ENCODE measurements around the gene MBD3.
"Not testable (repeated sequence)": the region's sequence is repeated elsewhere in the genome, so short reads cannot be mapped to it uniquely, and the experiment has no call there.

MBD3 gene

DNA sequence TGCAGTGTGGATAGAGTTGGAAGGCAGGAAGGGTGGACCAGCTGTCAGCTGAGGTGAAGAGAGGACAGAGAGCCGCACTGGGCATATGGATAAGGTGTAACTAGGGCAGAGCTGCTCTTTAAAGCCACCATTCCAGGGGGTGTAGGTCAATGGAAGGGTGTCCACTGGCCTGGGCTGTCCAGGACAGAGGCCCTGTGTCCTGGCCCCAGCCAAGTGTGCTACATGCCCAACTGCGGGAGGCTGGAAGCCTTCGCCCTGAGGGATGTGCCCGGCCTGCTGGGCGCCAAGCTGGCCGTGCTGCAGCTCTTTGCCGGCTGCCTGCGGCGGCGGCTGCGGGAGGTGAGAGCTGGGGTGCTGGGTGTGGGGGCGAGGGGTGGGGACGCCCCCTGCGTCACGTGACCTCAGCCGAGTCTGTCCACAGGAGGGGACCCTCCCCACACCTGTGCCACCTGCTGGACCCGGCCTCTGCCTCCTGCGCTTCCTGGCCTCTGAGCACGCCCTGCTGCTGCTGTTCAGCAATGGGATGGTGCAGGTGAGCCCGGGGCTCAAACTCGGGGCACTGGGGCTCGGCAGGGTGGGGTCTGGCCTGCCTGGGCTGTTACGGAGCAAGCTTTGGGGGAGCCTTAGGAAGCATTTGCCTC, 59.0 kb downstream of the MBD3 start:
- peak in 2 of 3 experiments; percentile 43 to 48 for DNase-seq

- DNase-seq: no peak
These were observed 60.7 kb downstream of the MBD3 start for GRCh38 chr19:1532003-1532402.

DNA sequence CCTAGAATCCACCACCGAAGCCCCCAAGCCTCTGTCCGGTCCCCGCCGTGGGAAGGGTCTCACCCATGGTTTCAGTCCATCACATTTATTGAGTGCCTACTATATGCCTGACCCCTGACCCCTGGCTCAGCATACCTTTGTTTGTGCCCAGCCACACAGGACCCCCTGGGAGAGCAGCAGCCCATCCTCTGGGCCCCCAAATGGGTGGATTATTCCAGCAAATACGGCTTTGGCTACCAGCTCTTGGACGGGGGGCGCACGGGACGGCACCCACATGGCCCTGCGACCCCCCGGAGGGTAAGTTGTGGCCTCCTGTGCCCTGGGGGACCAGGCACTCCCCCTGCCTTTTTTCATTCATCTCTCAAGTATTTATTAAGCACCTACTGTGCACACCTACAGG, 61.1 kb downstream of the MBD3 start:
- DNase-seq: no peak

GRCh38 chr19:1530856-1531255, 61.8 kb downstream of the MBD3 start:
- not testable (repeated sequence) for DNase-seq

DNA sequence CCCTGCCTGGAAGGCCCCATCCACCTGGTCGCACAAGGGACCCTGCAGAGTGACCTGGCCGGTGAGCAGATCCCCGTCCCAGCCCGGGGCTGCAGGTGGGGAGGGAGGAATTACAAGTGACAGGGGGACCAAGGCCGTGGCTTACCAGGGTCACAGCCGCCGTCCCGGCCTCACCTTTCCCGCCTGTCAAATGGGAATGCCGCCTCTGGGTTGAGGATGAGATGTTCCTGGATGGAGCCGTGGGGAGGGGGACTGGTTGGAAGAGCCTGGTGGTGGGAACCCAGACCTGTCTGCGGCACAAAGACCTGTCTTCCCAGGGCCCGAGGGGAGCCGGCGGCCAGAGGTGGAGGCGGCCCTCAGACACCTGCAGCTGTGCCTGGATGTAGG, 63.2 kb downstream of the MBD3 start:
- DNase-seq: no peak

- no peak for DNase-seq
These were observed 63.9 kb downstream of the MBD3 start for GRCh38 chr19:1528596-1529429.

GRCh38 chr19:1527650-1528309, 64.9 kb downstream of the MBD3 start:
- no peak for DNase-seq

- DNase-seq: no peak
These were observed 65.6 kb downstream of the MBD3 start for GRCh38 chr19:1526979-1527649.

GRCh38 chr19:1526066-1526778, 66.4 kb downstream of the MBD3 start:
- no peak for DNase-seq

GRCh38 chr19:1525343-1525742, 67.3 kb downstream of the MBD3 start:
- no peak for DNase-seq

DNA sequence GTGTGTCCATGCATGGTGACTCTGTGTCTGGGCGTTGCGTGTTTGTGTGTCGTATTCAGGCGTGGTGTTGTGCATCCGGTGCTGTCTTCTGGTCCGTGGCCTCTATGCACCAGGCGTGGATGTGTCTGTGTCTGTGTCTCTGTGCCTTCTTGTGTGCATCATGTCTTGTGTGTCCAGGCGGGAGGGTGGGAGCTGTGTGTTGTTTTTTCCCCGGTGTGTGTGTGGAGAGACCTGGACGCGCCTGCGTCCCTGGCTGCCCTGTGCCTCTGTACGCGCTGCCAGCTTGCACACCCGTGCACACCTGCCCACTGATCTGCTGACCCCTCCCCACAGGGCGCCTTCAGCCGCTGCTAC, 67.7 kb downstream of the MBD3 start:
- DNase-seq: peak in 1 of 3 experiments; percentile 42

GRCh38 chr19:1524287-1524971, 68.2 kb downstream of the MBD3 start:
- no peak for DNase-seq

Measured in NCI-H1417 (cell line).